ENCODE measurements around the gene NCMAP.

The NCMAP gene

GRCh38 chr1:24557711-24558131, 1.8 kb downstream of the NCMAP start:
- no peaks in the 10 kb centered on the region for H3F3A ChIP-seq (ENCODE audit: control insufficient read depth, insufficient read depth)
- H3K27me3 ChIP-seq (ENCODE audit: control insufficient read depth, low read length): peaks cover 9% of the 10 kb centered on the region
- H3K9me2 ChIP-seq (replicated peaks; ENCODE audit: control insufficient read depth, low read length): no peaks in the 10 kb centered on the region
- H3K4me2 ChIP-seq (ENCODE audit: low read length): no peak overlapping the region
- no peaks in the 10 kb centered on the region for H3K79me2 ChIP-seq (ENCODE audit: control insufficient read depth, low read length)
- H3K9me3 ChIP-seq (ENCODE audit: control insufficient read depth, insufficient read depth, low read length): no peaks in the 10 kb centered on the region
- no peaks in the 10 kb centered on the region for H4K20me1 ChIP-seq (ENCODE audit: control insufficient read depth, insufficient read depth, low read depth, low read length)
- H3K4me1 ChIP-seq (ENCODE audit: control insufficient read depth, low read length): peaks cover 12% of the 10 kb centered on the region
- no peak overlapping the region for H3K4me3 ChIP-seq (ENCODE audit: low read length)
- H3K36me3 ChIP-seq (ENCODE audit: control insufficient read depth, low read length): no peaks in the 10 kb centered on the region
- no peak for TF ChIP-seq EZH2phosphoT487 (IDR thresholded peaks at IDR 0.05; ENCODE audit: borderline replicate concordance, low read length)
- TF ChIP-seq, protein P1, sequence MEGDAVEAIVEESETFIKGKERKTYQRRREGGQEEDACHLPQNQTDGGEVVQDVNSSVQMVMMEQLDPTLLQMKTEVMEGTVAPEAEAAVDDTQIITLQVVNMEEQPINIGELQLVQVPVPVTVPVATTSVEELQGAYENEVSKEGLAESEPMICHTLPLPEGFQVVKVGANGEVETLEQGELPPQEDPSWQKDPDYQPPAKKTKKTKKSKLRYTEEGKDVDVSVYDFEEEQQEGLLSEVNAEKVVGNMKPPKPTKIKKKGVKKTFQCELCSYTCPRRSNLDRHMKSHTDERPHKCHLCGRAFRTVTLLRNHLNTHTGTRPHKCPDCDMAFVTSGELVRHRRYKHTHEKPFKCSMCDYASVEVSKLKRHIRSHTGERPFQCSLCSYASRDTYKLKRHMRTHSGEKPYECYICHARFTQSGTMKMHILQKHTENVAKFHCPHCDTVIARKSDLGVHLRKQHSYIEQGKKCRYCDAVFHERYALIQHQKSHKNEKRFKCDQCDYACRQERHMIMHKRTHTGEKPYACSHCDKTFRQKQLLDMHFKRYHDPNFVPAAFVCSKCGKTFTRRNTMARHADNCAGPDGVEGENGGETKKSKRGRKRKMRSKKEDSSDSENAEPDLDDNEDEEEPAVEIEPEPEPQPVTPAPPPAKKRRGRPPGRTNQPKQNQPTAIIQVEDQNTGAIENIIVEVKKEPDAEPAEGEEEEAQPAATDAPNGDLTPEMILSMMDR (IDR thresholded peaks at IDR 0.05; ENCODE audit: low read depth, low read length, poor library complexity, severe bottlenecking): no peak
- H3K27ac ChIP-seq (ENCODE audit: low read depth, low read length): no peak overlapping the region

- Histone ChIP-seq H3K4me3 (ENCODE audit: low read length) (no peak overlapping the region), H3K9me2 (replicated peaks; ENCODE audit: control insufficient read depth, low read length) (no peaks in the 10 kb centered on the region), H3K4me2 (ENCODE audit: low read length) (no peak overlapping the region), H3F3A (ENCODE audit: control insufficient read depth, insufficient read depth) (no peaks in the 10 kb centered on the region), H3K27ac (ENCODE audit: low read depth, low read length) (no peak overlapping the region), H3K27me3 (ENCODE audit: control insufficient read depth, low read length) (peaks cover 9% of the 10 kb centered on the region), H4K20me1 (ENCODE audit: control insufficient read depth, insufficient read depth, low read depth, low read length) (no peaks in the 10 kb centered on the region), H3K9me3 (ENCODE audit: control insufficient read depth, insufficient read depth, low read length) (no peaks in the 10 kb centered on the region), H3K36me3 (ENCODE audit: control insufficient read depth, low read length) (no peaks in the 10 kb centered on the region), H3K4me1 (ENCODE audit: control insufficient read depth, low read length) (peaks cover 12% of the 10 kb centered on the region), H3K79me2 (ENCODE audit: control insufficient read depth, low read length) (no peaks in the 10 kb centered on the region)
- TF ChIP-seq, protein P1 (IDR thresholded peaks at IDR 0.05; ENCODE audit: low read depth, low read length, poor library complexity, severe bottlenecking): no peak
- no peak for TF ChIP-seq EZH2phosphoT487 (IDR thresholded peaks at IDR 0.05; ENCODE audit: borderline replicate concordance, low read length)
Observed at GRCh38 chr1:24558455-24558854, 2.6 kb downstream of the NCMAP start.

DNA sequence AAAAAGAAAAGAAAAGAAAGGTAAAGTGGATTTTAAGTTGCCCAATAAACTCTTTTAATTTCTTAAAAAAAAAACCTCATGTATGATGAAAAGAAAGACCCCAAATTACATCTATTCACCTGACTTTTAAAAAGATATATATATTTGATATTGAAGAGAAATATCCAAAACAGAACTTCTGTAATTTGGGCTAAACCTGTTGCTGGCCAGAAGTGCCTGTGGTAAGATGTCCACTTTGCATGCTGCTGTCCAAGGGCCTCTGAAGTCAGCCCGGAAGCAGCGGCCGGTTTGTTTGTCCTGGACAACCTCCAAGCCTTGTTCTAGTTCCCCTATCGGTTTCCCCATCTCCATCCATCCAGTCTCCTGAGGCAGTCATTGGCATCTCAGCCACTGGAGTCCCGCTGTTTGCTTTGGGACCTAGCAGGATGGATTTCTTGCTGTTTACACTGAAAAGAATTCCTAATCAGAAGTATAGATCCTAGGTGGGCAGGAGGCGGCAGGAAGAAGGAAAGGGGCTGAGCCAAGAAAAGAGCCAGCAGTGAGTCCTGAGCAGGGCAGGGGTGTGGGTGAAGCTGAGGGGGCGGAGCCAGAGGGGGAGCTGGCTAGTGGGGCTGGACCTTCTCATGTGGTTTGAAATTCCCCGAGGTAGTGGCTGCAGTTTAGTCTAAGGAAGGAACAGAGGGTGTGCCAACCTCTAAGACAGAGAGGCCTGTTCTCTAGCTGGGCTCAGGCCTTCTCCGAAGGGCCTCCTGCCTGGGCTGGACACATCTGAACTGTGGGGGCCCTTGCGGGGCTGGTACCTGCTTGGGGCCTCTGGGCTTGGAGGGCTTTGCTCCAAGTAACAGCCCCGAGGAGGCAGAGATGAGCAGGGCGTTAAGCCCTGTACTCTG, 3.3 kb downstream of the NCMAP start:
- no peaks in the 10 kb centered on the region for H3K9me3 ChIP-seq (ENCODE audit: control insufficient read depth, insufficient read depth, low read length)
- no peak overlapping the region for H3K27ac ChIP-seq (ENCODE audit: low read depth, low read length)
- TF ChIP-seq EZH2phosphoT487 (IDR thresholded peaks at IDR 0.05; ENCODE audit: borderline replicate concordance, low read length): no peak
- TF ChIP-seq, protein P1 (IDR thresholded peaks at IDR 0.05; ENCODE audit: low read depth, low read length, poor library complexity, severe bottlenecking): no peak
- H3K27me3 ChIP-seq (ENCODE audit: control insufficient read depth, low read length): peaks cover 9% of the 10 kb centered on the region
- H3K36me3 ChIP-seq (ENCODE audit: control insufficient read depth, low read length): no peaks in the 10 kb centered on the region
- no peaks in the 10 kb centered on the region for H3F3A ChIP-seq (ENCODE audit: control insufficient read depth, insufficient read depth)
- H3K9me2 ChIP-seq (replicated peaks; ENCODE audit: control insufficient read depth, low read length): no peaks in the 10 kb centered on the region
- peaks cover 12% of the 10 kb centered on the region for H3K4me1 ChIP-seq (ENCODE audit: control insufficient read depth, low read length)
- H4K20me1 ChIP-seq (ENCODE audit: control insufficient read depth, insufficient read depth, low read depth, low read length): no peaks in the 10 kb centered on the region
- H3K4me3 ChIP-seq (ENCODE audit: low read length): no peak overlapping the region
- no peaks in the 10 kb centered on the region for H3K79me2 ChIP-seq (ENCODE audit: control insufficient read depth, low read length)
- H3K4me2 ChIP-seq (ENCODE audit: low read length): no peak overlapping the region
